GM23338 (cell line): ENCODE data around the gene ELAVL2. TPM values are rescaled to one million over a fixed set of nuclear protein-coding genes. Genes with fewer than 3 reads are reported as not detected.

Experiments
- ATAC-seq: fragments of 200-7000 bp; cut with Tn5 transposase; 3 replicates; pipeline ENCODE4 v1.9.1; 2020
- DNase-seq: peaks from one replicate; pipeline ENCODE4 v3.0.0-alpha.2; 2015; ENCODE audit warnings: low spot score
- H2AFZ ChIP-seq: fragments of 200-600 bp; sonication (generic); 2 replicates; pipeline ENCODE4 v1.8.0; 2016; ENCODE audit warnings: antibody characterized with exemption, mild to moderate bottlenecking, moderate library complexity
- H3F3A ChIP-seq: fragments of 200-600 bp; sonication (generic); replicated peaks from 2 replicates; pipeline ENCODE4 v1.8.0; 2017; ENCODE audit warnings: antibody characterized with exemption, mixed run types, low read depth
- H3K27ac ChIP-seq: fragments of 200-600 bp; sonication (generic); 2 replicates; pipeline ENCODE4 v1.6.1; 2016; ENCODE audit warnings: low read depth
- H3K27me3 ChIP-seq: fragments of 200-600 bp; sonication (generic); 2 replicates; pipeline ENCODE4 v1.8.0; 2016; ENCODE audit warnings: mild to moderate bottlenecking, mixed run types, moderate library complexity; ENCODE audit not compliant: insufficient read depth
- H3K36me3 ChIP-seq: fragments of 200-600 bp; sonication (generic); 2 replicates; pipeline ENCODE4 v1.8.0; 2016; ENCODE audit warnings: mild to moderate bottlenecking; ENCODE audit not compliant: insufficient read depth
- H3K4me1 ChIP-seq: fragments of 200-600 bp; sonication (generic); 2 replicates; pipeline ENCODE4 v1.8.0; 2016; ENCODE audit warnings: mild to moderate bottlenecking, moderate library complexity; ENCODE audit not compliant: insufficient read depth
- H3K4me2 ChIP-seq: fragments of 200-600 bp; sonication (generic); 2 replicates; pipeline ENCODE4 v1.7.1; 2017; ENCODE audit warnings: mixed run types
- H3K4me3 ChIP-seq: fragments of 200-600 bp; sonication (generic); 2 replicates; pipeline ENCODE4 v1.6.1; 2016; ENCODE audit warnings: mixed run types
- H3K79me2 ChIP-seq: fragments of 200-600 bp; sonication (generic); replicated peaks from 2 replicates; pipeline ENCODE4 v1.8.0; 2017; ENCODE audit warnings: mild to moderate bottlenecking; ENCODE audit not compliant: insufficient read depth
- H3K9me2 ChIP-seq: fragments of 200-600 bp; sonication (generic); 2 replicates; pipeline ENCODE4 v1.8.0; 2017; ENCODE audit not compliant: insufficient read depth
- H4K20me1 ChIP-seq: fragments of 200-600 bp; sonication (generic); replicated peaks from 2 replicates; pipeline ENCODE4 v1.8.0; 2017; ENCODE audit warnings: mild to moderate bottlenecking; ENCODE audit not compliant: insufficient read depth
- H3K27ac Mint-ChIP-seq: 2 replicates; pipeline ENCODE4 v1.8.0; 2020; ENCODE audit warnings: inconsistent platforms, mild to moderate bottlenecking, moderate library complexity, mixed read lengths
- H3K27me3 Mint-ChIP-seq: 3 replicates; pipeline ENCODE4 v1.8.0; 2022; ENCODE audit warnings: low read depth, mild to moderate bottlenecking, moderate library complexity, mixed read lengths, inconsistent platforms; ENCODE audit not compliant: insufficient read depth, poor library complexity
- H3K36me3 Mint-ChIP-seq: 3 replicates; pipeline ENCODE4 v1.8.0; 2021; ENCODE audit warnings: low read depth, mild to moderate bottlenecking, inconsistent platforms, moderate library complexity, mixed read lengths
- H3K4me1 Mint-ChIP-seq: 3 replicates; pipeline ENCODE4 v1.8.0; 2020; ENCODE audit warnings: mild to moderate bottlenecking, inconsistent platforms, mixed read lengths
- H3K4me3 Mint-ChIP-seq: 3 replicates; pipeline ENCODE4 v1.8.0; 2021; ENCODE audit warnings: moderate library complexity, mild to moderate bottlenecking, inconsistent platforms, mixed read lengths
- H3K9me3 Mint-ChIP-seq: 3 replicates; pipeline ENCODE4 v1.8.0; 2020; ENCODE audit warnings: moderate library complexity, mild to moderate bottlenecking, inconsistent platforms, mixed read lengths
- CTCF ChIP-seq, 2 experiments: fragments of 200-600 bp in 1 of 2; sonication (generic) in 1 of 2; conservative IDR thresholded peaks; 2 replicates each; pipeline versions ENCODE4 v1.5.1 to v1.6.1; 2016 to 2017; ENCODE audit warnings: antibody characterized with exemption in 2 of 2, low read depth in 2 of 2, mild to moderate bottlenecking in 2 of 2, moderate library complexity in 1 of 2
- EZH2phosphoT487 ChIP-seq: fragments of 200-600 bp; sonication (generic); IDR thresholded peaks from one replicate; pipeline ENCODE4 v1.8.1; 2018; ENCODE audit warnings: antibody characterized with exemption; ENCODE audit not compliant: unreplicated experiment
- NANOG ChIP-seq: IDR thresholded peaks from 2 replicates; pipeline ENCODE4 v1.6.1; 2016; ENCODE audit warnings: antibody characterized with exemption, borderline replicate concordance
- STAT1 ChIP-seq: IDR thresholded peaks from one replicate; pipeline ENCODE4 v1.6.1; 2016; ENCODE audit warnings: antibody characterized with exemption; ENCODE audit not compliant: unreplicated experiment
- ZNF114 ChIP-seq: fragments of 250-450 bp; sonication (Bioruptor Pico); IDR thresholded peaks from 2 replicates; pipeline ENCODE4 v1.5.0; 2020; ENCODE audit warnings: mild to moderate bottlenecking, moderate library complexity
- ZNF331 ChIP-seq: fragments of 250-450 bp; sonication (Bioruptor Pico); IDR thresholded peaks from 2 replicates; pipeline ENCODE4 v1.5.0; 2020; ENCODE audit warnings: low read depth, mild to moderate bottlenecking, moderate library complexity
- ZNF462 ChIP-seq: fragments of 250-450 bp; sonication (Bioruptor Pico); IDR thresholded peaks from 2 replicates; pipeline ENCODE4 v1.5.0; 2020; ENCODE audit warnings: mild to moderate bottlenecking, moderate library complexity
- polyA plus RNA-seq: library from polyadenylated mRNA; unstranded; fragments of >200 nt; fragmentation: Nextera tagmentation; extraction: Ambion mirVana; gene quantifications from 2 replicates; pipeline ENCODE4 v1.2.1, GENCODE V29; 2016
- total RNA-seq: library from RNA; depleted of rRNA; stranded (reverse); fragments of >200 nt; shearing (Covaris generic); gene quantifications from 2 replicates; pipeline ENCODE4 v1.2.3, GENCODE V29; 2014

ELAVL2 gene
- total and polyA plus RNA-seq, 2 experiments from 2014 or later = 18.6 to 42.4 TPM

- Mint-ChIP-seq H3K36me3 (peaks cover 5% of the 10 kb centered on the region; the same call in 1 of the 3 replicates), H3K27ac (no peak overlapping the region), H3K4me1 (peaks cover 49% of the 10 kb centered on the region), H3K9me3 (no peaks in the 10 kb centered on the region), H3K4me3 (no peak overlapping the region), H3K27me3 (no peaks in the 10 kb centered on the region)
- no peaks in the 10 kb centered on the region for H3F3A ChIP-seq
- H3K9me2 ChIP-seq = no peaks in the 10 kb centered on the region
- no peak overlapping the region for H3K4me2 ChIP-seq
- H2AFZ ChIP-seq = no peak overlapping the region
- peaks cover 33% of the 10 kb centered on the region for H3K4me1 ChIP-seq
- peaks cover 4% of the 10 kb centered on the region; the same call in 1 of the 2 replicates for H4K20me1 ChIP-seq
- no peak for DNase-seq
- H3K27ac ChIP-seq = no peak overlapping the region
- H3K27me3 ChIP-seq = no peaks in the 10 kb centered on the region
- TF ChIP-seq EZH2phosphoT487 (no peak), ZNF462 (no peak), ZNF331 (CRISPR knock-in tag) (no peak), STAT1 (no peak), ZNF114 (no peak)
- H3K4me3 ChIP-seq = no peak overlapping the region
- no peak for ATAC-seq
- H3K79me2 ChIP-seq = peaks cover 54% of the 10 kb centered on the region
- no peaks in the 10 kb centered on the region for H3K36me3 ChIP-seq
Observed at GRCh38 chr9:23693374-23693773, 132.7 kb downstream of the ELAVL2 start.

- no peaks in the 10 kb centered on the region for H3K36me3 ChIP-seq
- no peak overlapping the region for H3K4me3 Mint-ChIP-seq
- H3K9me3 Mint-ChIP-seq = no peaks in the 10 kb centered on the region
- H3K79me2 ChIP-seq = peaks cover 6% of the 10 kb centered on the region
- DNase-seq (no peak), ATAC-seq (no peak)
- no peak overlapping the region for H3K4me3 ChIP-seq
- H3K4me2 ChIP-seq = no peak overlapping the region
- H3F3A ChIP-seq = 0 out of 2 replicates have a peak, but pooled peaks cover 4% of the 10 kb centered on the region
- no peak overlapping the region for H3K27ac ChIP-seq
- H3K4me1 ChIP-seq = peaks cover 59% of the 10 kb centered on the region
- peaks cover 72% of the 10 kb centered on the region for H3K4me1 Mint-ChIP-seq
- no peaks in the 10 kb centered on the region for H3K27me3 ChIP-seq
- H3K27me3 Mint-ChIP-seq = peaks cover 15% of the 10 kb centered on the region
- no peak overlapping the region for H2AFZ ChIP-seq
- peaks cover 11% of the 10 kb centered on the region; the same call in 1 of the 3 replicates for H3K36me3 Mint-ChIP-seq
- no peaks in the 10 kb centered on the region for H3K9me2 ChIP-seq
- H3K27ac Mint-ChIP-seq = no peak overlapping the region
- H4K20me1 ChIP-seq = peaks cover 4% of the 10 kb centered on the region; the same call in 1 of the 2 replicates
- TF ChIP-seq STAT1 = no peak
- no peak for TF ChIP-seq NANOG
- TF ChIP-seq ZNF331 (CRISPR knock-in tag) = no peak
- TF ChIP-seq CTCF (conservative IDR thresholded peaks at IDR 0.05; ENCODE audit: low read depth in 2 of 2) = no peak
Observed at GRCh38 chr9:23686896-23687295, 139.1 kb downstream of the ELAVL2 start.
